GM12865 (cell line): ENCODE results near the gene GAPDH.
"Not testable (repeated sequence)": the region's sequence is repeated elsewhere in the genome, so short reads cannot be mapped to it uniquely, and the experiment has no call there.

Experiments used
- DNase-seq: peaks from one replicate; pipeline ENCODE4 v3.0.0; 2010; ENCODE audit warnings: low read depth
- H3K4me3 ChIP-seq: 2 replicates; pipeline ENCODE4 v1.5.1; 2011; ENCODE audit warnings: mild to moderate bottlenecking, low read depth, low read length, control low read depth
- TF ChIP-seq, protein P1 (sequence below): IDR thresholded peaks from 2 replicates; pipeline ENCODE4 v1.5.1; 2011; ENCODE audit warnings: low read length, control low read depth, low read depth, inconsistent platforms; ENCODE audit not compliant: insufficient read depth; ENCODE audit errors: missing control alignments

Gene GAPDH

DNA sequence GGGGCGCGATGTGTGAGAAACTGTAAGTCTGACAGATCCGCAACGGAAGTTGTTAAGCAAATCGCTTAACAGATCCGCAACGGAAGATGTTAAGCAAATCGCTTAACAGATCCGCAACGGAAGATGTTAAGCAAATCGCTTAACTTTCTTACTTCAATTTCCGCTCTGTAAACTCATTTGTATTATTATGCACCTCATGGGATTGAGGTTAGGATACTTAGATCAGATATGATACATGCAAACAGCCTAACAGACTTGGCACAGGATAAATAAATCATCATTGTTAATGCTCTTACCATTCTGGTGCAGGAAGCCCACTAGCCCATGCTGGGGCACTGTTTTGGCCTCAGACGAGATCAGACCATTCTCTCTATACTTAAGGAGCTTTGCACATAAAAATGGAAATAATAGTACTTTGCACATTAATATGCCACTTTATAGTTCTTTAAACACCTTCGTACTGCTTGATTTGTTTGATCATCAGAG lies 40.0 kb upstream of the GAPDH start:
- peak overlapping the region; percentile 89 for H3K4me3 ChIP-seq
- DNase-seq, result no peak
- TF ChIP-seq, protein P1, sequence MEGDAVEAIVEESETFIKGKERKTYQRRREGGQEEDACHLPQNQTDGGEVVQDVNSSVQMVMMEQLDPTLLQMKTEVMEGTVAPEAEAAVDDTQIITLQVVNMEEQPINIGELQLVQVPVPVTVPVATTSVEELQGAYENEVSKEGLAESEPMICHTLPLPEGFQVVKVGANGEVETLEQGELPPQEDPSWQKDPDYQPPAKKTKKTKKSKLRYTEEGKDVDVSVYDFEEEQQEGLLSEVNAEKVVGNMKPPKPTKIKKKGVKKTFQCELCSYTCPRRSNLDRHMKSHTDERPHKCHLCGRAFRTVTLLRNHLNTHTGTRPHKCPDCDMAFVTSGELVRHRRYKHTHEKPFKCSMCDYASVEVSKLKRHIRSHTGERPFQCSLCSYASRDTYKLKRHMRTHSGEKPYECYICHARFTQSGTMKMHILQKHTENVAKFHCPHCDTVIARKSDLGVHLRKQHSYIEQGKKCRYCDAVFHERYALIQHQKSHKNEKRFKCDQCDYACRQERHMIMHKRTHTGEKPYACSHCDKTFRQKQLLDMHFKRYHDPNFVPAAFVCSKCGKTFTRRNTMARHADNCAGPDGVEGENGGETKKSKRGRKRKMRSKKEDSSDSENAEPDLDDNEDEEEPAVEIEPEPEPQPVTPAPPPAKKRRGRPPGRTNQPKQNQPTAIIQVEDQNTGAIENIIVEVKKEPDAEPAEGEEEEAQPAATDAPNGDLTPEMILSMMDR, result no peak

DNA sequence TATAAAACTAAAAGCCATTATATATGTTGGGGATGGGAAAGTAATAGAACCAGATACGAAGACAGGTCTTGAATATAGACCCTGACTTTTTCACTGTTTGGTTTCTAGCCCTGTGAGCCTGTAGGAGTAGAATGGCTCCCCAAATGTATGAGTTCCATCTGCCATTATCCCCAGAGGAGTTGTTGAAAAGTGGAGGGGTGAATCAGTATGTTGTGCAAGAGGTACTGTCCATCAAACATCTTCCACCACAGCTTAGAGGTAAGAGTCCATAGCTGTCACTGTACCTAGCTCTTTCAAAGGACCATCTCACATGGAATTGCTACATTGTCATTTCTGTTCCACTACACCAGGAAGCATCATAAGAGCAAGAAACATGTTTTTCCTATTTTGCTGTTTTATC lies 39.3 kb upstream of the GAPDH start:
- peak overlapping the region; percentile 89 for H3K4me3 ChIP-seq
- DNase-seq, result no peak
- TF ChIP-seq, protein P1, result no peak

DNA sequence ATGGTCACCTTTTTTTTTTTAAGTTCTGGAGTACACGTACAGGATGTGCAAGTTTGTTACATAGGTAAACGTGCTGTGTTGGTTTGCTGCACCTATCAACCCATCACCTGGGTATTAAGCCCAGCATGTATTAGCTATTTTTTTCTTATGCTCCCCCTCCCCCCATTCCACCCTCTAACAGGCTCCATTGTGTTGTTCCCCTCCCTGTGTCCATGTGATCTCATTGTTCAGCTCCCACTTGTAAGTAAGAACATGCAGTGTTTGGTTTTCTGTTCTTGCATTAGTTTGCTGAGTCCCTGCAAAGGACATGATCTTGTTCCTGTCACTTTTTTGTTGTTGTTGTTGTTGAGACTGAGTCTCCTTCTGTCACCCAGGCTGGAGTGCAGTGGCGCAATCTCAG lies 37.0 kb upstream of the GAPDH start:
- DNase-seq, H3K4me3 ChIP-seq: not testable (repeated sequence)

DNA sequence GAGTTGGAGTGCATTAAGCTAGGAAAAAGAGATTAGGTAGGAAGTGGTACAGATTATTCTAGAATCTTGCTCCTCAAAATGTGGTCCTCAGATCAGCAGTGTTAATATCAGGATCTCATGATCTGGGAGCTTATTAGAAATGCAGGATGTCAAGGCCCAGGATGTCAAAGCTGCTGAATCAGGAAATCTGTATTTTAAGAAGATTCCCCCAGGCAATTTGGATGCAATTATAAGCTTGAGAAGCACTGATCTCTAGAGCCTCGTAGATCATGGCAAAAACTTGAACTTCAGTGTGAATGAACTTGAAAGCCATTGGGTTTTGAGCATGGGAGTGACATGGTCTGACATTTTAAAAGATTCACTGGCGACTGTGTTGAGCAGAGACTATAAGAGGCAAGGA lies 33.9 kb upstream of the GAPDH start:
- TF ChIP-seq, protein P1, result no peak
- DNase-seq, result no peak
- no peak overlapping the region for H3K4me3 ChIP-seq

DNA sequence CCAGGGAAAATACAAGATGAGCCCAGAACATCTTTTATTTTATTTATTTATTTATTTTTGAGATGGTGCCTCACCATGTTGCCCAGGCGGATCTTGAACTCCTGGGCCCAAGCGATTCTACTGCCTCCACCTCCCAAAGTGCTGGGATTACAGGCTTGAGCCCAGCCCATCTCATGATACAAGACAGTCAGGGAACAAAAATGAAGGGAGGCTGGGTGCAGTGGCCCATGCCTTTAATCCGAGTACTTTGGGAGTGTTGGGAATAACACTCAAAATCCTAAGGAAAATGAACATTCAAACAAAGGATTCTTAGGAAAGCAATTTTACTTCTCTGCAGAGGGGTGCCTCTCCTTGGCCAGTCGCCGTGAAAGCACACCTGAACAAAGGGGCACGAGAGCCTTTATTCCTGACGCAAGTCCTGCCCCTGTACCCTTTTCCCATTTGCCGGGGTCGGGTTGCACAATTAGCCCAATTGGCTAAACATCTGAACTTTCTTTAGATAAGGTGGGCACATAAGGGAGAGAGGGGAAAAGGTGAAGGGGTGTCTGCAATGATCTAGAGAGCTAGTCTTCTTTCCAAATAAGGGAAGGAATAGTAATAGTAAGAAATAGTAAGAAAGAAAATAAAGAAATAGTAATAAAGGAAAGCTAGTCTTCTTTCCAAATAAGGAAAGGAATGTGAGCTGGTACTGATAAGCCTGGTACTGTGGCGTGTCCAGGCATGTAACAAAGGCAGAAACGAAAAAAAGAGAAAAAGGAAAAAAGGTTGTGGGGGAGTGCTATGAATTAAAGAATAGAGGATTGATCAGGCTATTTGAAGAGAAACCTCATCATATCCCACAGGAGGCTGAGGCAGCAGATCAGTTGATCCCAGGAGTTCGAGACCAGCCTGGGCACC lies 27.0 kb upstream of the GAPDH start:
- H3K4me3 ChIP-seq, result no peak overlapping the region
- TF ChIP-seq, protein P1, result no peak
- DNase-seq, result no peak

DNA sequence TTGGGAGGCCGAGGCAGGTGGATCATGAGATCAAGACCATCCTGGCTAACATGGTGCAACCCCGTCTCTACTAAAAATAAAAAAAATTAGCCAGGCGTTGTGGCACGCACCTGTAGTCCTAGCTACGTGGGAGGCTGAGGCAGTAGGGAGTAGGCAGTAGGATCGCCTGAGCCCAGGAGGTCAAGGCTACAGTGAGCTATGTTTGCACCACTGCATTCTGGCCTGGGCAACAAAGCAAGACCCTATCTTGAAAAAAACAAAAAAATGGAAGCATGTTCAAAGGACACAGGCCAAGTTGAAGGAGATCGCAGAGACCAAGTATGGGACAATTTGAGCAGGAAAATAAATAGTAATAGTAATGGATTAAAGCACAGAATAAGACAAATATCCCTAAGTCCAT lies 26.2 kb upstream of the GAPDH start:
- no peak for DNase-seq
- no peak overlapping the region for H3K4me3 ChIP-seq
- TF ChIP-seq, protein P1, result no peak

DNA sequence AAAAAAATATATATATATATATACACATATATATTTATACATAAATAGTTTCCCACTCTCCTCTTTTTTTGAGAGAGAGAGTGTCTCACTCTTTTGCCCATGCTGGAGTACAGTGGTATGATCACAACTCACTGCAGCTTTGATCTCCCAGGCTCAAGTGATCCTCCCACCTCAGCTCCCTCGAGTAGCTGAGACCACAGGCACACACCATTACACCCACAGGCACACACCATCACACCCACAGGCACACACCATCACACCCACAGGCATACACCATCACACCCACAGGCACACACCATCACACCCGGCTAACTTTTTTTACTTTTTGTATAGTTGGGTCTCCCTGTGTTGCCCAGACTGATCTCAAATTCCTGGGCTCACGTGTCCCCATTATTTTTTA lies 14.1 kb upstream of the GAPDH start:
- TF ChIP-seq, protein P1, result no peak
- no peak for DNase-seq
- H3K4me3 ChIP-seq, result no peak overlapping the region
